ENCODE data around the gene BLTP3B.

Gene BLTP3B

GRCh38 chr12:100101000-100101399, 41.7 kb downstream of the BLTP3B start:
- Mint-ChIP-seq H3K27me3 (no peaks in the 10 kb centered on the region), H3K9me3 (no peaks in the 10 kb centered on the region), H3K27ac (no peak overlapping the region), H3K36me3 (peaks cover 18% of the 10 kb centered on the region), H3K4me3 (no peak overlapping the region), H3K4me1 (no peaks in the 10 kb centered on the region)
